H1 (cell line): ENCODE data around the gene TMEM126B. TPM values are rescaled to one million over a fixed set of nuclear protein-coding genes. Genes with fewer than 3 reads are reported as not detected.
A peak's percentile ranks its signal among the peaks of the same experiment; 100 is the strongest.

ENCODE experiments used
- CTCF ChIA-PET: fragments of 300-600 bp; sonication (Branson Sonifier 250); formaldehyde crosslinking; loops from one replicate; lab custom pipeline; 2021; ENCODE audit not compliant: partially characterized antibody; lab: Charles Lee
- POLR2A ChIA-PET: fragments of 300-600 bp; sonication (Branson Sonifier 250); formaldehyde crosslinking; loops from one replicate; lab custom pipeline; 2021; ENCODE audit warnings: inconsistent platforms; ENCODE audit not compliant: partially characterized antibody; lab: Charles Lee
- DNase-seq, 2 experiments: peaks; one replicate each; pipeline versions ENCODE4 v3.0.0 to v3.0.0-alpha.2; 2010 to 2022; ENCODE audit warnings: low spot score in 2 of 2, low read depth in 1 of 2, mixed read lengths in 1 of 2
- FAIRE-seq: peaks from 2 replicates; lab custom pipeline; 2011; peaks lifted over from hg19 to GRCh38; lab: Jason Lieb, UNC
- H2AFZ ChIP-seq: 2 replicates; pipeline ENCODE4 v1.8.1; 2012; ENCODE audit warnings: low read length, inconsistent platforms
- H2AK5ac ChIP-seq: 2 replicates; pipeline ENCODE4 v1.6.1; 2013; ENCODE audit warnings: low read depth, low read length
- H2BK120ac ChIP-seq: replicated peaks from 2 replicates; pipeline ENCODE3; 2013; ENCODE audit warnings: low read depth, low read length, inconsistent platforms
- H2BK12ac ChIP-seq: 2 replicates; pipeline ENCODE4 v1.6.1; 2013; ENCODE audit warnings: low read depth, low read length
- H2BK15ac ChIP-seq: 2 replicates; pipeline ENCODE4 v1.6.1; 2013; ENCODE audit warnings: low read length
- H2BK20ac ChIP-seq: 2 replicates; pipeline ENCODE4 v1.6.1; 2013; ENCODE audit warnings: low read length
- H2BK5ac ChIP-seq: 2 replicates; pipeline ENCODE4 v1.6.1; 2013; ENCODE audit warnings: low read depth, low read length
- H3K14ac ChIP-seq: 2 replicates; pipeline ENCODE4 v1.6.1; 2013; ENCODE audit warnings: inconsistent platforms; ENCODE audit not compliant: insufficient read length
- H3K18ac ChIP-seq: 2 replicates; pipeline ENCODE4 v1.6.1; 2013; ENCODE audit warnings: low read length; ENCODE audit errors: extremely low read depth
- H3K23ac ChIP-seq: 2 replicates; pipeline ENCODE4 v1.6.1; 2013; ENCODE audit warnings: inconsistent platforms; ENCODE audit not compliant: insufficient read length
- H3K23me2 ChIP-seq: 2 replicates; pipeline ENCODE4 v1.6.1; 2013; ENCODE audit warnings: low read depth, low read length
- H3K27ac ChIP-seq: 2 replicates; pipeline ENCODE4 v1.6.1; 2011; ENCODE audit warnings: low read depth, low read length, inconsistent platforms
- H3K27me3 ChIP-seq, 4 experiments: replicated peaks in 1 of 4; 1 replicate in 1 of 4; 2 replicates in 3 of 4; pipeline versions ENCODE4 v1.6.1 to v1.8.1; 2011 to 2013; ENCODE audit warnings: low read length in 3 of 4, mild to moderate bottlenecking in 3 of 4, inconsistent platforms in 2 of 4, mixed read lengths in 2 of 4, moderate library complexity in 1 of 4; ENCODE audit not compliant: control insufficient read depth in 3 of 4, insufficient read depth in 3 of 4; ENCODE audit errors: extremely low read depth in 1 of 4
- H3K36me3 ChIP-seq, 4 experiments: 2 replicates each; pipeline versions ENCODE4 v1.6.1 to v1.8.1; 2011 to 2013; ENCODE audit warnings: mild to moderate bottlenecking in 4 of 4, low read length in 3 of 4, moderate library complexity in 2 of 4, control low read depth in 1 of 4, inconsistent platforms in 1 of 4; ENCODE audit not compliant: insufficient read depth in 4 of 4, control insufficient read depth in 2 of 4
- H3K4ac ChIP-seq: replicated peaks from 2 replicates; pipeline ENCODE3; 2013; ENCODE audit warnings: low read length, low read depth, mixed read lengths, inconsistent platforms; ENCODE audit not compliant: insufficient read length
- H3K4me1 ChIP-seq, 4 experiments: replicated peaks in 1 of 4; 1 replicate in 1 of 4; 2 replicates in 3 of 4; pipeline versions ENCODE4 v1.6.1 to v1.8.1; 2011 to 2013; ENCODE audit warnings: low read length in 3 of 4, inconsistent platforms in 2 of 4, mixed read lengths in 1 of 4; ENCODE audit not compliant: insufficient read depth in 4 of 4, control insufficient read depth in 3 of 4
- H3K4me2 ChIP-seq, 2 experiments: 2 replicates each; pipeline versions ENCODE4 v1.6.1 to v1.8.1; 2011 to 2013; ENCODE audit warnings: low read depth in 2 of 2, low read length in 2 of 2, control low read depth in 1 of 2, inconsistent platforms in 1 of 2, mild to moderate bottlenecking in 1 of 2; ENCODE audit not compliant: insufficient read depth in 1 of 2
- H3K4me3 ChIP-seq, 4 experiments: fragments of 200-600, 300-600 bp in 1 of 4; sonication (generic), shearing (Covaris generic), sonication (Bioruptor Twin) in 1 of 4; 2 replicates each; pipeline versions ENCODE4 v1.5.1 to v1.8.1; 2011 to 2016; ENCODE audit warnings: low read length in 4 of 4, low read depth in 3 of 4, control low read depth in 2 of 4, inconsistent platforms in 2 of 4, mild to moderate bottlenecking in 2 of 4, mixed read lengths in 1 of 4, moderate library complexity in 1 of 4; ENCODE audit not compliant: insufficient read depth in 2 of 4; ENCODE audit errors: extremely low read depth in 1 of 4
- H3K56ac ChIP-seq: replicated peaks from 2 replicates; pipeline ENCODE3; 2013; ENCODE audit warnings: low read depth, mild to moderate bottlenecking, mixed read lengths, low read length, inconsistent platforms; ENCODE audit not compliant: insufficient read length
- H3K79me1 ChIP-seq: 2 replicates; pipeline ENCODE4 v1.6.1; 2013; ENCODE audit warnings: low read depth, low read length, control low read depth
- H3K79me2 ChIP-seq, 2 experiments: 2 replicates each; pipeline versions ENCODE4 v1.6.1 to v1.8.1; 2012 to 2013; ENCODE audit warnings: low read length in 2 of 2, mild to moderate bottlenecking in 2 of 2, inconsistent platforms in 1 of 2; ENCODE audit not compliant: insufficient read depth in 2 of 2, control insufficient read depth in 1 of 2
- H3K9ac ChIP-seq, 4 experiments: replicated peaks in 1 of 4; 1 replicate in 1 of 4; 2 replicates in 3 of 4; pipeline versions ENCODE4 v1.6.1 to v1.8.1; 2011 to 2013; ENCODE audit warnings: low read depth in 3 of 4, low read length in 3 of 4, control low read depth in 2 of 4, mild to moderate bottlenecking in 2 of 4, moderate library complexity in 2 of 4, inconsistent platforms in 1 of 4; ENCODE audit errors: extremely low read depth in 1 of 4
- H3K9me3 ChIP-seq, 2 experiments: 2 replicates each; pipeline versions ENCODE4 v1.6.1 to v1.8.1; 2012 to 2013; ENCODE audit warnings: mild to moderate bottlenecking in 2 of 2, moderate library complexity in 2 of 2, control low read depth in 1 of 2, inconsistent platforms in 1 of 2, low read depth in 1 of 2, low read length in 1 of 2, mixed read lengths in 1 of 2; ENCODE audit not compliant: insufficient read depth in 2 of 2
- H4K20me1 ChIP-seq, 2 experiments: replicated peaks in 1 of 2; 2 replicates each; pipeline versions ENCODE3 to v1.8.1; 2011 to 2013; ENCODE audit warnings: inconsistent platforms in 2 of 2, low read length in 2 of 2, mild to moderate bottlenecking in 1 of 2; ENCODE audit not compliant: insufficient read depth in 2 of 2, control insufficient read depth in 1 of 2
- H4K5ac ChIP-seq: 2 replicates; pipeline ENCODE4 v1.6.1; 2013; ENCODE audit warnings: low read length, low read depth, mixed read lengths, inconsistent platforms; ENCODE audit not compliant: insufficient read length
- H4K8ac ChIP-seq: 2 replicates; pipeline ENCODE4 v1.8.0; 2013; ENCODE audit warnings: mild to moderate bottlenecking, moderate library complexity, low read length, inconsistent platforms; ENCODE audit not compliant: insufficient read depth; ENCODE audit errors: extremely low read depth
- H4K91ac ChIP-seq: replicated peaks from 2 replicates; pipeline ENCODE3; 2013; ENCODE audit warnings: low read length, mixed read lengths, inconsistent platforms; ENCODE audit not compliant: insufficient read length
- ASH2L ChIP-seq: fragments of 200-600, 300-600 bp; sonication (generic); IDR thresholded peaks from one replicate; pipeline ENCODE4 v1.7.1; 2017; ENCODE audit warnings: low read length
- CBX5 ChIP-seq: fragments of 300-800, 300-1000 bp; sonication (generic); IDR thresholded peaks from 2 replicates; pipeline ENCODE4 v1.7.1; 2016; ENCODE audit warnings: antibody characterized with exemption, low read length, low read depth
- CHD2 ChIP-seq: IDR thresholded peaks from 2 replicates; pipeline ENCODE4 v1.6.1; 2012; ENCODE audit warnings: low read length, improper control_type of control experiment
- GABPA ChIP-seq: IDR thresholded peaks from 2 replicates; pipeline ENCODE4 v1.6.1; 2011; ENCODE audit warnings: mild to moderate bottlenecking, low read length, moderate library complexity, borderline replicate concordance; ENCODE audit not compliant: insufficient read depth
- POLR2A ChIP-seq, 2 experiments: IDR thresholded peaks; 1 replicate in 1 of 2; 2 replicates in 1 of 2; pipeline ENCODE4 v1.6.1; 2011; ENCODE audit warnings: low read depth in 2 of 2, low read length in 2 of 2, mild to moderate bottlenecking in 2 of 2; ENCODE audit errors: control extremely low read depth in 1 of 2
- POLR2AphosphoS5 ChIP-seq: IDR thresholded peaks from 2 replicates; pipeline ENCODE4 v1.6.1; 2011; ENCODE audit warnings: low read depth, low read length
- TBP ChIP-seq: IDR thresholded peaks from 2 replicates; pipeline ENCODE4 v1.6.1; 2011; ENCODE audit warnings: low read depth, low read length, improper control_type of control experiment
- WGBS, 2 experiments: shearing (Covaris generic) in 1 of 2; methylation state at CpG; one replicate each; pipeline versions ENCODE4 v1.1.6 to v1.1.7; 2013 to 2015; ENCODE audit warnings: low lambda C conversion rate in 2 of 2, mixed read lengths in 2 of 2, inconsistent platforms in 1 of 2, low coverage in 1 of 2, missing lambda C conversion rate in 1 of 2; ENCODE audit not compliant: insufficient replicate concordance in 2 of 2, insufficient coverage in 1 of 2, insufficient read length in 1 of 2; ENCODE audit errors: extremely low coverage in 1 of 2, missing lambda C conversion rate in 1 of 2; 5-methylcytosine and 5-hydroxymethylcytosine counted together
- long read RNA-seq, 2 experiments: library from RNA in 1 of 2; library from capped mRNA in 1 of 2; stranded (forward); transcript quantifications; one replicate each; pipeline ENCODE4 v2.0.0, GENCODE V29; 2021; ENCODE audit warnings: inconsistent platforms in 1 of 2
- polyA minus RNA-seq, 3 experiments: library from RNA; depleted of rRNA, polyadenylated mRNA; stranded (reverse); fragments of >200 nt; gene quantifications; 1 replicate in 2 of 3; 2 replicates in 1 of 3; pipeline ENCODE4 v1.2.3, GENCODE V29; 2011
- polyA plus RNA-seq, 7 experiments: library from polyadenylated mRNA; depleted of rRNA in 3 of 7; stranded (reverse) in 5 of 7; unstranded in 2 of 7; fragments of >200 nt in 5 of 7; fragments of 200-250 nt in 2 of 7; gene quantifications; 1 replicate in 5 of 7; 2 replicates in 1 of 7; 4 replicates in 1 of 7; pipeline versions ENCODE4 v1.2.1 to v1.2.3, GENCODE V29; 2011 to 2013; ENCODE audit warnings: missing spikeins in 2 of 7, mixed read lengths in 2 of 7
- total RNA-seq: library from RNA; stranded (reverse); fragmentation: NEBNext Ultra II Directional; extraction: Animal tissue kit (Norgen Biotek cat#: 25700); gene quantifications from 2 replicates; pipeline ENCODE4 v1.2.1, GENCODE V29; 2021

The TMEM126B gene
- total RNA-seq: 82.8 and 85.6 TPM in 2 replicates
- polyA plus RNA-seq (2011; rRNA removed): 58.5 and 101 TPM in 2 replicates
- polyA plus RNA-seq (2011; cell fraction: cytosol; rRNA removed): 66.5 TPM
- 20.3 TPM for polyA plus RNA-seq (2011; cell fraction: nucleus; rRNA removed)
- 55.7 to 104 TPM (median 64.7 TPM) in 4 replicates for polyA plus RNA-seq (2012, experiment 1 of 2)
- polyA plus RNA-seq (2012, experiment 2 of 2): 44.4 TPM
- 76.0 TPM for polyA plus RNA-seq (2013, experiment 1 of 2)
- 70.2 TPM for polyA plus RNA-seq (2013, experiment 2 of 2)
- 26.3 and 30.6 TPM in 2 replicates for polyA minus RNA-seq (2011; rRNA and poly(A)+ RNA removed)
- 14.1 TPM for polyA minus RNA-seq (2011; cell fraction: cytosol; rRNA and poly(A)+ RNA removed)
- 37.1 TPM for polyA minus RNA-seq (2011; cell fraction: nucleus; rRNA and poly(A)+ RNA removed)
- long read RNA-seq, experiment 1, transcript TMEM126B-202 (6 exons, 1,210 nt): major isoform, 53 of 147 reads
- long read RNA-seq, experiment 1, transcript TMEM126B-209 (6 exons, 820 nt): minor isoform, 8 of 147 reads
- long read RNA-seq, experiment 1, transcript TMEM126B-201 (5 exons, 989 nt): minor isoform, 51 of 147 reads
- long read RNA-seq, experiment 1, partial matches to known transcripts: 23 of 147 reads
- long read RNA-seq, experiment 1, other reads (novel, unspliced or antisense): 9 of 147 reads
- long read RNA-seq, experiment 2, transcript TMEM126B-209 (6 exons, 820 nt): minor isoform, 11 of 202 reads
- long read RNA-seq, experiment 2, transcript TMEM126B-203 (4 exons, 853 nt): minor isoform, 6 of 202 reads
- long read RNA-seq, experiment 2, transcript TMEM126B-202 (6 exons, 1,210 nt): minor isoform, 72 of 202 reads
- long read RNA-seq, experiment 2, transcript TMEM126B-201 (5 exons, 989 nt): major isoform, 94 of 202 reads
- long read RNA-seq, experiment 2, partial matches to known transcripts: 2 of 202 reads
- long read RNA-seq, experiment 2, other reads (novel, unspliced or antisense): 14 of 202 reads

DNA sequence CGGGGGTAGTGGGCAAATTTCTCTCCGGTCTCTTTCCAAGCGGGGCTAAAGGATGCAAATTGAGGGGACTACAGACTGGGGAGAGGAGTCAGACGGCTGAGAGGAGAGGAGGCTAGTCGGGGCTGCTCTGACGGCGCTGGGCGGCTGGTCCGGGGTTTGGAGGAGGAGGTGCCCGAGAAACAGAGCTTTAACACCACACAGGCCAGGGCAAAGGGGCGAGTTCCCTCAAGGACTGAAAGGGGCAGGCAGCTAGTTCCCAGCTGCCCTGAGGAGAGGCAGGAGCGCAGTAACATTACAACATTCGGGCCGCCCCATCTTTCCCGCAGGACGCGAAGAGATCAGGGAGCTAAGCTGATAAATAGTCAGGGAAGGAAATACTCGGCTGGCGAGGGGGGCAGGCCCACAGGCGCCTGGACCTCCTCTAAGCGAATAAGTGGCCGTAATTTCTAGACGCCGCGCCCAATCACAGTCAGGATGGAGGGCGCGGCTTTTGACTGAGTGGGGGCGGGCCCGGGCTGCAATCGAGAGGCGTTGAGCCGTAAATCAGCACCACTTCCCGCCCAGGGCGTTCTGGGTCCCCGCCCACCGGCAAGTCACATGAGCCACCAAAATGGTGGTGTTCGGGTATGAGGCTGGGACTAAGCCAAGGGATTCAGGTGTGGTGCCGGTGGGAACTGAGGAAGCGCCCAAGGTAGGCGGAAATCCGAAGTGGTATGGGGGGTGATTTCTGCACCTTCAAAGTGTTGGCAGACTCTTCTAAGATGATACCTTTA lies at the start of gene TMEM126B:
TSS of gene TMEM126B (plus strand) at position 596 of the 773 bp plus-strand sequence. CDS start at position 611, 15 bp downstream.
- Histone ChIP-seq H3K4ac (no peak within 1 kb of the TSS), H3K23me2 (peaks cover 12% of the 10 kb centered on the region), H3K79me2 (peaks cover 18 to 42% of the 10 kb centered on the region in 2 experiments), H2BK120ac (no peak within 1 kb of the TSS), H3K14ac (no peak within 1 kb of the TSS), H4K8ac (peak within 1 kb of the TSS; percentile 88; the same call in 1 of the 2 replicates), H3K27me3 (no peaks in the 10 kb centered on the region), H3K79me1 (peaks cover 2% of the 10 kb centered on the region; the same call in 1 of the 2 replicates), H3K56ac (peak within 1 kb of the TSS; percentile 32), H3K4me2 (peak within 1 kb of the TSS; percentile 84 to 99), H4K91ac (no peak within 1 kb of the TSS), H4K5ac (peak within 1 kb of the TSS; percentile 69), H2AK5ac (peak within 1 kb of the TSS; percentile 16; the same call in 1 of the 2 replicates), H3K27ac (peak within 1 kb of the TSS; percentile 68), H3K36me3 (peaks cover 0 to 17% (median 5%) of the 10 kb centered on the region in 4 experiments; a peak in 4 of 8 replicates), H3K18ac (peak within 1 kb of the TSS; percentile 11; the same call in 1 of the 2 replicates), H2AFZ (peak within 1 kb of the TSS; percentile 89), H3K4me3 (peak within 1 kb of the TSS; percentile 78 to 95 (median 92)), H2BK12ac (no peak within 1 kb of the TSS; the same call in 1 of the 2 replicates), H3K23ac (no peak within 1 kb of the TSS), H4K20me1 (no peaks in the 10 kb centered on the region), H2BK5ac (peak within 1 kb of the TSS; percentile 89), H3K9me3 (no peaks in the 10 kb centered on the region), H3K9ac (peak within 1 kb of the TSS; percentile 82 to 97 (median 83)), H2BK20ac (no peak within 1 kb of the TSS), H3K4me1 (peaks cover 0 to 9% (median 0%) of the 10 kb centered on the region in 4 experiments; a peak in 4 of 7 replicates), H2BK15ac (no peak within 1 kb of the TSS; the same call in 1 of the 2 replicates)
- WGBS, 2 experiments: 2% methylated on average over 37 of the region's 41 CpGs; no CpG with 5 or more reads in 1 of the 2 experiments
- peak; percentile 88 for FAIRE-seq
- POLR2A ChIA-PET: interaction anchor here (0.7 to 3.0 kb wide), 11 partner anchors 8 to 213 kb away, joined by 3 to 20 read pairs (median 6); partner anchors contain the start of genes CREBZF and TMEM126A
- peak; percentile 88 to 94 for DNase-seq
- CTCF ChIA-PET: interaction anchor here (0.6 to 1.6 kb wide), 2 partner anchors 218 to 408 kb away, joined by 3 read pairs; no protein-coding TSS in a partner anchor
- no peak for TF ChIP-seq GABPA
- TF ChIP-seq ASH2L: peak; percentile 60
- TF ChIP-seq POLR2A (IDR thresholded peaks at IDR 0.05; ENCODE audit: control extremely low read depth in 1 of 2, low read depth in 2 of 2, low read length in 2 of 2): peak; percentile 74 to 93
- peak; percentile 88 for TF ChIP-seq TBP
- TF ChIP-seq POLR2AphosphoS5: peak; percentile 83
- no peak for TF ChIP-seq CBX5
- 0 out of 2 replicates have a peak, but pooled peaks have one; percentile 39 for TF ChIP-seq CHD2
